COLO829 (cell line): ENCODE data around the gene GLRA1.

ENCODE experiments used
- DNase-seq: peaks from one replicate; pipeline ENCODE4 v3.0.0; 2012; ENCODE audit warnings: low spot score

The GLRA1 gene

DNA sequence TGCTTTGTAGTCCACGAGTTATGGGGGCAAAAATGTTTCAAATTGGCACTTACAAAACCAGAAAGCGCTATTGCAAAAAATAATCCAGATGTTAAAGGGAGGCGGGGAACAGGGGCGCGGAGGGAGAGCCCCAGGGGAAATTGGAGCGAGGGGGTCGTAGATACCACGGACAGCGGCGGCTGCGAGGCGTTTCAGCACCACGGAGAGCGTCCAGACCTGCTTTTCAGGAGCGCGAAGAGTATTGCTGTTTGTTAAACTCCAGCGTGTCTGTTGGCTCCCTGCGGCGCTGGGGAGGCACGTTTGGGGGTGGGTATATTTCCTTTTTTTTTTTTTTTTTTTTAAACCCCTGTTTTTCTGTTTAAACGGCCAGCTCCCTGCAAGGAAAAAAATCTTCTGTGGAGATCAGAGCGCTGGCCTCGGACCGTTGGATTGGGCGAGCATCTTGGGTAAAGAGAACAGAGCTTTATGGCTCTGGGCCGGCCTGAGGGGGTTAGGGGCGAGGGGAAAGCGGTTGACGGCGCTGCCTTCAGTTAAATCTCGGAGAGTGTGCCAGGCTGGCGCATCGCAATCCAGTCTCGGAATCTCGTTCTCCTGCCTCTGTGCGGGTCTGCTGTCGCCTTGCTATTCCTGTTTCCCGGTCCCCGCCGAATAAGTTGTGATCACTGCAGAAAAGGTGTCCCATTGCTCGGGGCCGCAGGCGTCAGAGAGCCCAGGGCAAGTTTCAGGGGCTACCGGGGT lies at the start of gene GLRA1:
Gene GLRA1, minus strand, starts transcription at position 288 of the 738 bp plus-strand sequence. CDS start 302 bp downstream, outside the sequence.
- peak; percentile 30 for DNase-seq

- no peak for DNase-seq
Observed at GRCh38 chr5:151970885-151971284, 46.2 kb upstream of the GLRA1 start.

GRCh38 chr5:151967865-151968264 lies 43.2 kb upstream of the GLRA1 start:
- DNase-seq = no peak

GRCh38 chr5:151966046-151966445 lies 41.4 kb upstream of the GLRA1 start:
- no peak for DNase-seq

DNA sequence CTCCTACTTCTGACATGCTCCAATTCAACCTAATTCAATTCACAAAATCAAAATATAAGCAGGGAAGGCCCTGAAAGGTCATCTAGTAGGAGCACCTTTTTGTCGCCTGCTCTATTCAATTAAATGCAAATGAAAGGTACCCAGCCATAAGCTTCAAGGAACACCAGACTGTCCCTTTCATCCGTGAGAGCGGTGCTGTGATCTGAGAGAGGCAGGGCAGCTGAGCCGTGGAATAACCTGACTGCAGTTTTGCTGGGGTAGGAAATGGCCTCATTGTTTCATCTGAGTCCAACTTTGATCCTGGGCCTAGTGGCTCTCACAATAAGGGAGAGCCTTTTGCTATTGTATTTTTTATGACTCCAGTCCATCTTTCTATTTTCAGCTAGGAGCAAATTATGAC lies 39.8 kb upstream of the GLRA1 start:
- no peak for DNase-seq

DNA sequence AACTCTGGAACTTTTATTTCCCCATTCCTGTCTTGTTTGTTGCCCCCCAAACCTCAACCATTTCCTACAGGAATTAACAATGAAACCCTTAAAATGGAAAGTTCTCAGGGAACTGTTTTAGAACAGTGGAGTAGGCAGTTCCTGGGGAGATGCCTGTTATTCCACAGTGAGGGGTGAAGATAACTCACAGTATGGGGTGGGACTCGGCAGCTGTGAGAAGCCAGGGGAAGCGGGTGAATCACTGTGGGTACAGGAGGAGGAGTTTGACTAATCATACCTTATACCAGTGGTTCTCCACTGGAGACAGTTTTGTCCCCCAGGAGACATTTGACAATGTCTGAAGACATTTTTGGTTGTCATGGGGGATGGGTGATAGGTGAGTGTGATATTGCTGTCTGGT lies 36.9 kb upstream of the GLRA1 start:
- DNase-seq = no peak

DNA sequence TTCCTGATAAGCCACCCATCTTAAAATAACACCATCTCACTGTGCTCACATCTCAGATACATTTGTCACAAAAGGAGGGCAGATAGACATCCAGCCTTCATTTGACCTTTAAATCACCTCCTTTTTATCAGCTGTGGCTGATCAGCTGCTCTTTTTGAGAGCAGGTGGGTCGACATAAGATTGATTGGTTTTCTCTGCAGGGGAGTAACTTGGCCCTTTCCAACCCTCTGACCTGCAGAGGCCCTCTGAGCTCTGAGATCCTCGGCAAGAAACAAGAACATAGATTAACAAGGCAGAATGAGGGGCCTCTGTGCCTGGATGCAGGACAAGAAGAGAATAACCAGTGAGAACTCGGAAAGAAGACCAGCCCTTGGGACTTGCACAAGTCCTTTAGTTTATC lies 33.5 kb upstream of the GLRA1 start:
- DNase-seq = no peak

DNA sequence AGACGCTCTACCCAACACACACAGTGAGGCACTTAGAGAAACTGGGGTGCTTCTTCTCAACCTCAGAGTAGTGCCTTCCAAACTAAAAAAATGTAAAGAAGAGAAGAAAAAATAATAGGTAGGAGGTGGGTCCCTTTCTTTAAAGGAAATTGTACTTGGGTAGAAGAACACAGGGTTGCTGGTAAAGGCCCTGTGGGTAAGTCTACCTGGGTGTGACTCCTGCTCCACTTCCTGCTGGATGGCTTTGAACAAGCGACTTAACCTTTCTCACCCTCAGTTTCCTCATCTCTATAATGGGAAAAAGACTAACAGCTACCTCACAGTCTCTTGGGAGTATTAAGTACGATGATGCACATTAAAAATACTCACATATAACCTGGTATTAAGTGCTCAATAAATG lies 32.1 kb upstream of the GLRA1 start:
- no peak for DNase-seq

GRCh38 chr5:151954255-151954654 lies 29.6 kb upstream of the GLRA1 start:
- DNase-seq = no peak

- DNase-seq = no peak
Observed at GRCh38 chr5:151953833-151954232, 29.2 kb upstream of the GLRA1 start.

GRCh38 chr5:151952238-151952637 lies 27.6 kb upstream of the GLRA1 start:
- no peak for DNase-seq

DNA sequence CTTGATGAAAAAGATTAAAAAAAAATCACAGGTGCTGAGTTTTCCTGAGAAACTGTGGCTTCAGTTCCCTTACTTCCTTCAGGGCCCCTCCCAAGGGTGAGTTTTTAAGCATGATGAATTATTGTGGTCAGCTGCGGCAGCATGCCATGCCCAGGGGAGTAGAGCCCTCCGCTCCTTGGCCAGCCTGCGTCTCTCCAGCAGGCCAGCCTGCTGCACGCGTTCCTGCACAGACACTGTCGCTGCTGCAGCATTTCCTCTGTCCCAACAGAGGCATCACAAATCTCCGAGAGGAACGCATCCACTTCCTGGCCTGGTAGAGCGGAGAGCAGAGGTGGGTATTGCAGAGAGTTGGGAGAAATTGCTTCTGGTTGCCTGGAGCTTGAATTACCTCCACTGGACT lies 26.1 kb upstream of the GLRA1 start:
- no peak for DNase-seq

- no peak for DNase-seq
Observed at GRCh38 chr5:151949701-151950308, 25.2 kb upstream of the GLRA1 start.

DNA sequence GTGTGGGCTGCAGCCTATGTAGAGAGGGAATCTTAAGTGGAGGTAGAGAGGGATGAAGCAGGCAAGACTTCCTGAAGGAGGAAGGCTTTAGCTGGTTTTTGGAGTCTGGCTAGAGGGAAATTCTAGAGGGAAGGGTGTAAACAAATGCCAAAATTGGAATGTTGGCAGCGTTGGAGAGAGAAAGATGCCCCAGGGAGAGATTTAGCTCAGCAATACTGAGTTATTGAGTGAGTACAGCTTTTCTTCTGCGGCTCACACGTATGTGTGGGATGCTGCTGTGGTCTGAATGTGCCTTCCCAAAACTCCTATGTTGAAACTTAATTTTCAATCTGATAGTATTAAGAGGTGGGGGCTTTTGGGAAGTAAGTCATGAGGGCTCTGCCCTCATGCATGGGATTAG lies 24.5 kb upstream of the GLRA1 start:
- DNase-seq = no peak

DNA sequence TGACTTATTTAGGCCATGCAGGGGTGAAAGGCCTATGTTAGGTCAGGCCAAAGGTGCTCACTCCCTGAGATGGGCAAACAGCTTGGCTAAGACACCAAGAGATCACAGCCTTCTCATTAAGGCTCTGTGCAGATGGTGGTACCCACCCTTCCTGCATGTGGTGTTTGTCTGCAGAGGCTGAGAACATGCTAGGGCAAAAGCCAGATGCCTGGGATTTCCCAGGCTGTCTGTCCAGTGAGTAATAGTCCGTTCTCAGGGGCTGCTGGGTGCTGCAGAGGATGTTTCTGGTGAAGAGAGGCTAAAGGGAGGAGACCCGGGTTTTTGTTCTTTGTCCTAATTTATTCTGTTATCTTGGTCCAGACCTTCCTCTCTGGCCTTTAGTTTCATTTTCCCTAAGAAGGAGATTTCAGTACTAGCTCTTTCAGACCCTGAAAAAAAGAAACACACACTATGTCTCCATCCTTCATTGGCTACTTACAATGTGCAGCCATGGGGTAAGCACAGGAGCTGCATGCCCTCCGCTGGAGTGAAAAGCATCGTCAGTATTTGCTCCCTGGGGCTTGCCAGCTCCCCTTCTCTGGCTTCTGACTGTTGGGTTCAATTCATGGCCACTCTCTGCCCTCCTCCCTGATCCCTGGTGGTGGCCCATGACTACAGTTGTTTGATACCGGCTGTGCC lies 23.4 kb upstream of the GLRA1 start:
- no peak for DNase-seq

- no peak for DNase-seq
Observed at GRCh38 chr5:151937851-151938250, 13.2 kb upstream of the GLRA1 start.

DNA sequence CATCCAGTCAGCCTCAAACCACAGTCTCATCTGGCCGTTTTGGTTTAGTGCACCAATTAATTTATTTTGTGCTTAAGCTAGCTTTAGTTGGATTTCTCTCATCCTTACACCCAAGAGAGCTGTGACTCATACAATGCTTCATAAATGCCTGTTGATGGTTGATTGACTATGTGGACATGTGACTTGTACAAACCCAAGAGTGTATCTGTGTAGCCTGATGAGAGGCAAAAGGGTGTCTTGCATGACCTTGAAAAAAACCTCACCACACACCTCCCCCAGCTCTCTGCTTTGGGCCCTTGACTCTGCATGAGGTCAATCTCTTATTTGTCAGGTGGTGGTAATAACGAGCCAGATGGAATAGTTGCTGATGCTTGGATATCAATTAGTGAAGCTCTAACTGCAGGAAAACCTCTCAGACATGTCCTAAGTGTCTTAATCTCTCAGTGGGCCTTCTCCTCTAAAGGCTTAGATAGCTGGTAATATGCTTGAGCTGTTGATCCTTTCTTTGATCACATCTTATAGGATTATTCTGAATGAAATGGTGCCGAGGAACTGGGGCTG lies 10.6 kb upstream of the GLRA1 start:
- DNase-seq = no peak

DNA sequence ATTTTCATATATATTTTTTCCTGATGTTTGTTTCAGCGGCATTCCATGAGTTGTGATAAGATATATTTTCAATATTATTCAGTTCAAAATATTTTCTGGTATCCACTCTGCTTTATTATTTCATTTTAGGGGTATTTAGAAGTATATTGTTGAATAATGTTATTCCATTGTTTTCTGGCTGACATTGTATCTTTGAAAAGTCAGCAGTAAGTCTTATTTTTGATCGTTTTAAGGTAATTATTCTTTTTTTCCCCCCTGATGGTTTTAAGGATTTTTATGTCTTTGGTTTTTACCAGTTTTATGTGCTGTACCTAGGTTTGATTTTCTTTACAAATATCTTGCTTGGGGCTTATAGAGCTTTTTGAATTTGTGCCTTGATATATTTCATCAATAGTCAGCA lies 6.6 kb upstream of the GLRA1 start:
- no peak for DNase-seq

DNA sequence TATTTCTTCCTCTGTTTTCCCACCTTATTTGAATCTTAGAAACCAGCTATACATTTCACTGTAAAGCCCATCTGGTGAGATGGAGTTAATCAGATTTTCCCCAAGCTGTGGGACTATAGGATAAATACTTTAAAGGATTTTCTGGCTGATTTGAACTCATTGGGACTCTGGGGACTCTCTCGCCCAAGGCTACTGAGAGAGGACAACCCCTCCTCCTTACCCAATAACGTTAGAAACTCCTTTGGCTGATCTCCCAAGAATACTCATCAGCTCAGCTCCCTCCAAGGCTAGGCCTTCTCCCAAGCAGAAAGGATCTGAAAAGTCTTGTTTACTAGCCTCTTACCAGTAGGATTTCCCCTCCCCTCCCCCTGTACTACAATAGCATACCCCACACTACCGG lies 1.5 kb upstream of the GLRA1 start:
- no peak for DNase-seq

GRCh38 chr5:151925340-151925739 lies 689 bp upstream of the GLRA1 start:
- DNase-seq = no peak

DNA sequence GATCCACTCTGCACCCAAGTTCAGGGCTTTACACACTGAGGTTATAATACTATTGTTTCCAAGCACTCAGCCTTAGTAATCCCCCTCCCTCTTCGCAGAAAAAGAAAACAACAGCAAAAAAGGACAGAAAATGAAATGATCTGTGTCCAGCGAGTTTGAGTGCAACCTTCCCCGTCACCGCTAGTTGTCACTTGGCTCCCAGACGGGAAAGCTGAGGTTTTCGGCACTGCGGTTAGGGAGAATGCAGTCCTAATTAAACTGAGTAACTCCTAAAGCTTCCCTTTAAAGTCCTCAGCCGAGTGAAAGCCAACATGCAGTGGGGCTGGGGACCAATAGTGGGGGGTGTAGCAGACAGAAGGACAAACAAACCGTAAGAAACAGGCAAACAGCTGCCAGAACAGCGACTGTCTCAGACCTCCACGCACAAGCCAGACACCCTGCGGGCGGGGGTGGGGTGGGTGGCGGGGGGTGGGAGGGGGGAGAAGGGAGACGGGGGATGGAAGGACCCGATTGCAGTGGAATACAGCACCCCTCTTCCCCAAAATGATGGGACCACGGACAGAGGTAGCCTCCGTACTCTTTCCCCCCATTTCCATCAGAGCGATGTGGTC lies 680 bp downstream of the GLRA1 start:
- DNase-seq = no peak

DNA sequence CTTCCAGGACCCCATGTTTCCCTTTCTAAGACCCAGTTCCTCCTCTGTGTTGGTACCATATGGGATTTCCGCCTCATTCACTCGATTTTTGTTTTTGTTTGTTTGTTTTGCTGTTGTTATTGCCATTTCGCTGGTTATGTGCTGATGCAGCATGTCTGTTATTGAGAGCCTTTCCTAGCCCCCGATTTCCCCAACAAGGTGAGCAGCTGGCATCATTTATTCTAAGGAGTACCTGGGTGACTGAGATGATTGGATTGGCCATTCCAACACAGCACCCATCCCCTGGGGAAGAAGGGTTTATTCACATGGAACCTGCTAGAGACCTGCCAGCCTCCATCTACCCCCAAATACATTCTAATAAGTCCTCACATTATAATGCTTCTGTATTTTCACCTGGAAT lies 2.7 kb downstream of the GLRA1 start:
- DNase-seq = no peak

- no peak for DNase-seq
Observed at GRCh38 chr5:151917904-151918303, 6.7 kb downstream of the GLRA1 start.
